ENCODE results near the gene RAPGEF6. TPM values are rescaled to one million over a fixed set of nuclear protein-coding genes. Genes with fewer than 3 reads are reported as not detected.

The RAPGEF6 gene
- total RNA-seq, 2 donors from 2014 or later, result 35.9 to 62.2 TPM

- no peak for ATAC-seq
- Mint-ChIP-seq H3K9me3 (no peaks in the 10 kb centered on the region), H3K36me3 (peaks cover 0 to 25% of the 10 kb centered on the region in 2 donors), H3K27ac (no peak overlapping the region)
- DNase-seq (ENCODE audit: low spot score in 2 of 2), result no peak
Observed at GRCh38 chr5:131539251-131539650, 95.8 kb downstream of the RAPGEF6 start.

DNA sequence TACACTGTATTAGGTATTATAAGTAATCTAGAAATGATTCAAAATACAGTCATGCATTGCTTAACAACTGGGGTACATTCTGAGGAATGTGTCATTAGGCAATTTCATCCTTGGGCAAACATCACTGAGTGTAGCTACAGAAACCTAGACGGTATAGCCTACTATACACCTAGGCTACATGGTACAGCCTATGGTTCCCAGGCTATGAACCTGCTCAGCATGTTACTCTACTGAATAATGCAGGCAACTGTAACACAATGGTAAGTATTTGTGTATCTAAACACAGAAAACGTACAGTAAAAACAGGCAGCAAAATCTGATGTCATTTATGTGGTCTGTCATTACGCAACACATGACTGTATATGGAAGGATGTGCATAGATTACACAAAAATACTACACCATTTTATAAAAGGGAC, 96.8 kb downstream of the RAPGEF6 start:
- DNase-seq (ENCODE audit: low spot score in 2 of 2), result no peak
- peak overlapping the region; percentile 80 to 85 for H3K27ac Mint-ChIP-seq

DNA sequence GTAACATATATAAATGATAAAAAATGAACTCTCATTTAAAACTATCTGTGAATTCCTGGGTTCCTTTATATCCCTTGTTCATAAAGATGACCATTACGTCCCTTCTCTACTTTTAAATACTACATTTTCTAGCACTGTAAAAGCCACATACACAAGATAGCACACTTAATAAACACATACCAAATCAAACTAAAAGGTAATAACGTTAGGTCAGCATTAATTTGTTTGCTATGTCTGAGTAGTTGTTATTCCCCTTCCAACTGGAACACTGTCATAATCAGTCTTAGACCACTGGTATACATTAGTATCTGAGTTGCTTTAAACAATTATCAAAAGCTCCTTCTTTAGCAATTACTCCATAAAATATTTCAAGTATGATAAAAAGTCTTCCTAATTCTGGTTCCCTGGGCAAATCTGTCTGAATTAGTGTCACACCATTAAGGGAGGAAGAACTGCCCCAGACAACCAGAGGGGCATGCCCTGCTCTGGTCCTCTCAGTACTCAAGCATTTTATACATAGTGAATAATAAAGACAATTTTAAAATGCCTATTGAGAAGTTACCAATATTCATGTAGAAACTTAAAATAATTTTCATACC, 98.1 kb downstream of the RAPGEF6 start:
- ATAC-seq (no peak), DNase-seq (ENCODE audit: low spot score in 2 of 2) (no peak)
- peak overlapping the region; percentile 22 to 80 for H3K27ac Mint-ChIP-seq
- peaks cover 0 to 14% of the 10 kb centered on the region in 2 donors for H3K36me3 Mint-ChIP-seq
- no peaks in the 10 kb centered on the region for H3K9me3 Mint-ChIP-seq

More for the DNA sequence above, 96.8 kb downstream of the RAPGEF6 start:
- ATAC-seq, result peak; percentile 65 to 68
- peaks cover 0 to 21% of the 10 kb centered on the region in 2 donors for H3K36me3 Mint-ChIP-seq
- H3K9me3 Mint-ChIP-seq, result no peaks in the 10 kb centered on the region

DNA sequence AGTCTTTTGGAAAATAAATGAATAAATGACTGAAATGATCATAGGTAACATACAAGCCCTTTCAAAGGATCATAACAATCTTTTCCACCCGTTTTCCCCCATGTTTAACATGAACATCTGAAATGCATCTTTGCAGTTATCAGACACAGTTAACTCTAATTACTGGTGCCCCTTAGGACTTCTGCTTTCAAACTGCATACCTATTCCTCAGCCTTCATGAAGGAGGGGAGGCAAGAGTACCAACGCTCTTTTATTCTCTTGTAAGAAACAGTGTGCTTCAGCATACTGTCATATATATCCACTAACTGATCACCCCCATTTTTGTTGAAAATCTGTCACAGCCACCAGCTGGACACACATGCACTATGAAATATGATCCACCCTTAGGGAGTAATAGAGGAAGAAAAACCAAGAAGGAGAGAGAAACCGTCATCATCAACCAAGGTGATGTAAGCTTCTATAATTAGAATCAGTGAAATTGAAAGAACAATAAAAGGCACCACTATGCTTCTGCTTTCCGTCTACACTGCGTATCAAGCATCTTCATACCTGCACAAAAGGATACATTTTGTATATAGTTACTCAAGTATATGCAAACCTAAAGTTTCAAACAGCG, 98.7 kb downstream of the RAPGEF6 start:
- Mint-ChIP-seq H3K9me3 (no peaks in the 10 kb centered on the region), H3K36me3 (peaks cover 0 to 14% of the 10 kb centered on the region in 2 donors), H3K27ac (peak overlapping the region; percentile 22 to 80)
- no peak for DNase-seq (ENCODE audit: low spot score in 2 of 2)
- ATAC-seq, result peak; percentile 67 to 77

DNA sequence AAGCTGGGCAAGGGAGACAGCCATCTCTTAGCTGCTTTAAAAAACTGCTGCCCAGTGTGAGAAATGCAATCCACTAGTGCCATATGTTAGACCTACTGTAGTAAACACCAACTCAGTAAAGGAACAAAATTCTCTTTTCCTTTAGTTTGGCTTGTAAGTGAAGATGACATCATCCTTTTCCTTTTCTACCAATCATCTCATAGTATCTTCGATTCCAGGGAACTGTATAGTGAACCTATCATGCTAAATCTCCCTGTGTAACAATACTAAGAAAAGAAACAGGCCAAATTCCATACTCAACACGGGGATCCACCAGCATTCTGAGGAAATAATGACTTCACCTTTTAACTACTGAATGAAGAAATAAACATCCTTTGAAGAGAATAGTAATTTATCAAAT, 100.1 kb downstream of the RAPGEF6 start:
- ATAC-seq, result no peak
- H3K27ac Mint-ChIP-seq, result peak overlapping the region; percentile 49 to 81
- no peaks in the 10 kb centered on the region for H3K9me3 Mint-ChIP-seq
- no peak for DNase-seq (ENCODE audit: low spot score in 2 of 2)
- H3K36me3 Mint-ChIP-seq, result peaks cover 0 to 10% of the 10 kb centered on the region in 2 donors

DNA sequence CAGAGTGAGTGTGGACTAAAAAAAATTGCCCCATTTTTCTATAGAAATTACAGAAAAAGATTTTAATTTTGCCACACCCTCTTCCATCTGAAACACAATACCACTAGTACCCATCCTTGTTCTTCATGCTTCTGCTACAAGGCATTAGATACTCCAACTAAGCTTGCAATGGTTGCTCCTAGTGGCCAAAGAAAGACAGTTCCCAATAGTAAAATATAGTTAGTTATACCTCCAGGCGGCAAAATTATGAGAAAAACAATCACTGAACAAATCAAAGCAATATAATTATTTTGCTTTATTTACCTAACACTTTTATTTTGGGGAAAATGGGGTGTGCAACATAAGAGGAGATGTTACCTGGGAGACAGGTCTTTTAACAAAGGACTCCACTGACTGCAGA, 101.2 kb downstream of the RAPGEF6 start:
- Mint-ChIP-seq H3K27ac (no peak overlapping the region), H3K9me3 (no peaks in the 10 kb centered on the region), H3K36me3 (peaks cover 0 to 5% of the 10 kb centered on the region in 2 donors)
- ATAC-seq, result no peak
- no peak for DNase-seq (ENCODE audit: low spot score in 2 of 2)

- Mint-ChIP-seq H3K27ac (peak overlapping the region; percentile 63 to 76), H3K36me3 (peaks cover 0 to 5% of the 10 kb centered on the region in 2 donors), H3K9me3 (no peaks in the 10 kb centered on the region)
- ATAC-seq, result peak; percentile 56 to 60
- DNase-seq (ENCODE audit: low spot score in 2 of 2), result no peak
Observed at GRCh38 chr5:131532031-131532640, 102.9 kb downstream of the RAPGEF6 start.

DNA sequence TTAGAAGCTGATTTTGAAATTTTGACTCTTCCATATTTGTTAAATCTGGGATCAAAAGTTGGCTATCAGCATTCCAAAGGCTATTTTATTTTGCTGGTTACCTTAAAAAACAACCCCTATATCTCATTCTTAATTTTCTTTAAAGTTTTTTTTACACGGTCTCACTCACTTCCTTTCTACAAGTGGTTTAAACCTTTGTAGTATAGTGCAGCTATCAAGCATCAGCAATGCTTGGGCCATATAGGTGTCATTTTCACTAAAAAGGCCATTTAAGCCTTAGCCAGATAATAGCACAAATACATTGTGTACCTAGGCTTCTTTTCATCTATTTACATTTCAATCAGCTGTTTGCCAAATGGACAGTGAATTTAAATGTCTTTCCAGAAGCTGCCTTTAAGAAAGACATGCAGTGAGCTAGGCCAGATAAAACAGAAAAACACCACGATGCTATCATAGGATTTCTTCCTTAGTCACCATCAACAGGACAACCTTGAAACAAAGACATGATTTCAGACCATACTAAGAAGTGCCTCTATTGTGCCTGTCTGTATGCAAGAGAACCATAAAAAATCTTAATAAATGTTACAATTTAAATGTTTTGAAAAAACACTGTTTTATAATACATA, 104.2 kb downstream of the RAPGEF6 start:
- Mint-ChIP-seq H3K9me3 (no peaks in the 10 kb centered on the region), H3K27ac (peak overlapping the region; percentile 25 to 83), H3K36me3 (peaks cover 0 to 13% of the 10 kb centered on the region in 2 donors)
- ATAC-seq (peak in 1 of 2 donors; percentile 21), DNase-seq (ENCODE audit: low spot score in 2 of 2) (no peak)

GRCh38 chr5:131528682-131529081, 106.3 kb downstream of the RAPGEF6 start:
- Mint-ChIP-seq H3K9me3 (no peaks in the 10 kb centered on the region), H3K36me3 (peaks cover 0 to 13% of the 10 kb centered on the region in 2 donors), H3K27ac (peak overlapping the region; percentile 4 to 33)
- DNase-seq (ENCODE audit: low spot score in 2 of 2) (no peak), ATAC-seq (peak in 1 of 2 donors; percentile 23)

- H3K27ac Mint-ChIP-seq, result peak overlapping the region in 1 of 2 donors; percentile 32
- DNase-seq (ENCODE audit: low spot score in 2 of 2), result no peak
- ATAC-seq, result no peak
- H3K36me3 Mint-ChIP-seq, result peaks cover 0 to 15% of the 10 kb centered on the region in 2 donors
- H3K9me3 Mint-ChIP-seq, result no peaks in the 10 kb centered on the region
Observed at GRCh38 chr5:131525805-131526204, 109.2 kb downstream of the RAPGEF6 start.

DNA sequence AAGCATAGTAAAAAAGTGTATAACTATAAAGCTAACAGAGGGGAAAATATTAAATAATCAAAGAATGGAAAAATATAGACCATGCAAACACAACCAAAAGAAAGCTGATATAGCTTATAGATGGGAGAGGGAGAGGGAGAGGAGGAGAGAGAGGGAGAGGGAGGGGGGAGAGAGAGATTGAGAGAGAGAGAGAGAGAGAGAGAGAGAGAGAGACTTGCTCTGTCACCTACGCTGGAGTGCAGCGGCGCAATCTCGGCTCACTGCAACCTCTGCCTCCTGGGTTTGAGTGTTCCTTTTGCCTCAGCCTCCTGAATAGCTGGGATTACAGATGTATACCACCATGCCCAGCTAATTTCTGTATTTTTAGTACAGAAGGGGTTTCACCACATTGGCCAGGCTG, 110.6 kb downstream of the RAPGEF6 start:
- ATAC-seq (no peak), DNase-seq (ENCODE audit: low spot score in 2 of 2) (no peak)
- Mint-ChIP-seq H3K36me3 (peaks cover 0 to 25% of the 10 kb centered on the region in 2 donors), H3K27ac (no peak overlapping the region), H3K9me3 (no peaks in the 10 kb centered on the region)

GRCh38 chr5:131523500-131524185, 111.4 kb downstream of the RAPGEF6 start:
- ATAC-seq, result no peak
- Mint-ChIP-seq H3K36me3 (peaks cover 0 to 27% of the 10 kb centered on the region in 2 donors), H3K27ac (peak overlapping the region in 1 of 2 donors; percentile 62), H3K9me3 (no peaks in the 10 kb centered on the region)
- no peak for DNase-seq (ENCODE audit: low spot score in 2 of 2)

GRCh38 chr5:131521252-131521651, 113.8 kb downstream of the RAPGEF6 start:
- Mint-ChIP-seq H3K27ac (no peak overlapping the region), H3K36me3 (peaks cover 0 to 13% of the 10 kb centered on the region in 2 donors), H3K9me3 (no peaks in the 10 kb centered on the region)
- DNase-seq (ENCODE audit: low spot score in 2 of 2) (no peak), ATAC-seq (no peak)

GRCh38 chr5:131515348-131515747, 119.7 kb downstream of the RAPGEF6 start:
- no peak for DNase-seq (ENCODE audit: low spot score in 2 of 2)
- no peak for ATAC-seq
- H3K36me3 Mint-ChIP-seq, result peaks cover 0 to 25% of the 10 kb centered on the region in 2 donors
- no peaks in the 10 kb centered on the region for H3K9me3 Mint-ChIP-seq
- H3K27ac Mint-ChIP-seq, result peak overlapping the region in 1 of 2 donors; percentile 9

DNA sequence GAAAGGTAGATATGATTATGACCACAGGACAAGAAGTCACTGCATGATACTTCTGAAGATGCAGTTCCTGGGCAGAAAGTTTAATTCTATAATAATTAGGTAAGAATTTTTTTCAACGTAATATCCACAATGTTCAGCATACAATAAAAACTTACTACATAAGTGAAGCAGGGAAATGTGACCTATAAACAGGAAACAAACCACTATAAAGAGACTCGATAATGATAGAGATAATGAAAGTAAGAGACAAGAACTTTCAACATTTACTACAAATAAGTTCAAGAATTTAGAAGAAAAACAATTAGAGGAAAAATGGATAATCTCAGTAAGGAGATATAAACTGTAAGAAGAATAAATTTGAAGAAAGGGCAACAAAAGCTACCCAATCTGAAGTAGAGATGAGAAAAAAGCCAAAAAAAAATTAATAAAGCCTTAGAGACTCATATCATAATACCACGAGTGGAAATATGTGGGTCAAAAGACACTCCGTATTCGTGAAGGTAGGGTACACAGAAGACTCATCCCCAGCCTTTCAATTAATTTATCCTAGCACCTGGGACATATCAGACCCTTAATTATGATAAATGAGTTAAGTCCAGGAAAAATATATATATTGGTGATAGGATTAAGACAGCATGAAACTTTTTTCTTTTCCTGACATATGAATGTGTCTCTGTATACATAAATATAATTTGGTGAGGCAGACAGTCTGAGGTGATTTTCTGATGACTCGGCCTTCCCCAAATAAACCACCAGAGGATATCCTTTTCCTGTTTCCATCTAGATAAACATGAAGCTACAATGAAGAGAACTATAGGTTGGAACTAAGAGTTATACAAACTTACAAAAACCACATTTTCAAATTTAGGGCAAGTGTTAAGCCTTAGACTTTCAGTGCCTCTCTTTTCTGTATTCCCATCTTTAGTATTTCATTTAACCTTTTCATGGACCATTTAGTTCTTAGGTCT, 120.4 kb downstream of the RAPGEF6 start:
- DNase-seq (ENCODE audit: low spot score in 2 of 2) (no peak), ATAC-seq (peak; percentile 72 to 82)
- H3K9me3 Mint-ChIP-seq, result no peaks in the 10 kb centered on the region
- peaks cover 0 to 30% of the 10 kb centered on the region in 2 donors for H3K36me3 Mint-ChIP-seq
- H3K27ac Mint-ChIP-seq, result peak overlapping the region; percentile 9 to 17

Measured in activated naive CD4-positive, alpha-beta T cell treated with anti-CD3 and anti-CD28 coated beads, Interleukin-2, amount 50 U/mL, for 72 hours (primary cell).